Panc1 (cell line): ENCODE measurements around the gene TOR1B. TPM values are rescaled to one million over a fixed set of nuclear protein-coding genes. Genes with fewer than 3 reads are reported as not detected.
A peak's percentile ranks its signal among the peaks of the same experiment; 100 is the strongest.

Source experiments
- ATAC-seq: fragments of 200-7000 bp; cut with Tn5 transposase; 2 replicates; pipeline ENCODE4 v1.9.1; 2020; ENCODE audit warnings: mild to moderate bottlenecking, moderate library complexity
- BruUV-seq: library from RNA; stranded (reverse); fragments of 400-500 nt; replicated peaks from 2 replicates; lab custom pipeline; 2021; lab: Mats Ljungman, UMichigan
- CTCF ChIA-PET: fragments of 300-600 bp; sonication (Branson Sonifier 250); formaldehyde crosslinking; loops from one replicate; lab custom pipeline; 2022; ENCODE audit warnings: antibody characterized with exemption; lab: Charles Lee
- POLR2A ChIA-PET: fragments of 300-600 bp; sonication (Branson Sonifier 250); formaldehyde crosslinking; loops from one replicate; lab custom pipeline; 2022; ENCODE audit warnings: antibody characterized with exemption; lab: Charles Lee
- DNase-seq: peaks from one replicate; pipeline ENCODE4 v3.0.0-alpha.2; 2010; ENCODE audit warnings: low read depth, low spot score
- H3K27ac ChIP-seq: 2 replicates; pipeline ENCODE4 v1.5.1; 2011; ENCODE audit warnings: mild to moderate bottlenecking, low read length, inconsistent platforms
- H3K27me3 ChIP-seq: fragments of 200-500 bp; sonication (Bioruptor generic); 2 replicates; pipeline ENCODE4 v1.6.0; 2014; ENCODE audit warnings: low read length, inconsistent platforms; ENCODE audit not compliant: control insufficient read depth, insufficient read depth
- H3K36me3 ChIP-seq: fragments of 200-500 bp; sonication (Bioruptor generic); 2 replicates; pipeline ENCODE4 v1.5.1; 2014; ENCODE audit warnings: inconsistent platforms, mild to moderate bottlenecking, low read length, moderate library complexity; ENCODE audit not compliant: control insufficient read depth, insufficient read depth
- H3K4me1 ChIP-seq: 2 replicates; pipeline ENCODE4 v1.5.1; 2011; ENCODE audit warnings: inconsistent platforms, mild to moderate bottlenecking, low read length, moderate library complexity; ENCODE audit not compliant: control insufficient read depth, insufficient read depth
- H3K4me3 ChIP-seq, 2 experiments: 2 replicates each; pipeline ENCODE4 v1.5.1; 2011 to 2012; ENCODE audit warnings: low read depth in 2 of 2, low read length in 2 of 2, mild to moderate bottlenecking in 2 of 2, inconsistent platforms in 1 of 2, moderate library complexity in 1 of 2
- H3K9me3 ChIP-seq: fragments of 200-500 bp; sonication (Bioruptor generic); 2 replicates; pipeline ENCODE4 v1.5.1; 2014; ENCODE audit warnings: low read depth, mild to moderate bottlenecking, inconsistent platforms, low read length, moderate library complexity; ENCODE audit not compliant: control insufficient read depth, insufficient read depth
- CTCF ChIP-seq: fragments of 450-650 bp; IDR thresholded peaks from 2 replicates; pipeline ENCODE4 v1.5.1; 2017; ENCODE audit warnings: mild to moderate bottlenecking
- POLR2AphosphoS5 ChIP-seq: IDR thresholded peaks from 2 replicates; pipeline ENCODE4 v1.6.1; 2012; ENCODE audit warnings: mild to moderate bottlenecking, low read depth, low read length, moderate library complexity
- SIN3A ChIP-seq: IDR thresholded peaks from 2 replicates; pipeline ENCODE4 v1.6.1; 2012; ENCODE audit warnings: low read depth, mild to moderate bottlenecking, low read length, moderate library complexity, borderline replicate concordance; ENCODE audit not compliant: insufficient read depth
- TCF7L2 ChIP-seq: IDR thresholded peaks from 2 replicates; pipeline ENCODE4 v1.6.1; 2011; ENCODE audit warnings: mild to moderate bottlenecking, low read depth, low read length, inconsistent platforms
- in situ Hi-C: cut with HindIII; loops from 2 replicates; pipeline ENCODE4 v1.10.0; 2016; ENCODE audit warnings: low sequenced_read_pairs, low pct_unique_long_range_greater_than_20kb
- intact Hi-C: fragments of 100-400 bp; cut with micrococcal nuclease; formaldehyde crosslinking; loops from one replicate; pipeline ENCODE4 v1.10.0; 2022; ENCODE audit not compliant: unreplicated experiment
- total RNA-seq: library from RNA; stranded (reverse); gene quantifications from one replicate; pipeline ENCODE4 v1.2.1, GENCODE V29; 2021; ENCODE audit not compliant: unreplicated experiment
- TF ChIP-seq, protein P1 (sequence below), 2 experiments: IDR thresholded peaks; 2 replicates each; pipeline ENCODE4 v1.6.1; 2011 to 2012; ENCODE audit warnings: low read depth in 2 of 2, control low read depth in 1 of 2, low read length in 1 of 2, mild to moderate bottlenecking in 1 of 2, moderate library complexity in 1 of 2; ENCODE audit not compliant: insufficient read depth in 1 of 2

TOR1B gene
- total RNA-seq, 1 experiment from 2014 or later: 37.6 TPM

- ChIA-PET POLR2A (no interaction called here), CTCF (no interaction called here)
- H3K9me3 ChIP-seq: no peaks in the 10 kb centered on the region
- H3K36me3 ChIP-seq: no peaks in the 10 kb centered on the region
- H3K4me3 ChIP-seq: no peak overlapping the region
- no peak for DNase-seq
- H3K4me1 ChIP-seq: no peaks in the 10 kb centered on the region
- ATAC-seq: peak; percentile 6; the same call in 1 of the 2 replicates
- no peak overlapping the region for H3K27ac ChIP-seq
- no TSS peak for BruUV-seq
- in situ Hi-C loops: no loop called here
- H3K27me3 ChIP-seq: no peaks in the 10 kb centered on the region
- intact Hi-C loops: no loop called here
- TF ChIP-seq POLR2AphosphoS5: no peak
- no peak for TF ChIP-seq CTCF
- no peak for TF ChIP-seq SIN3A
- no peak for TF ChIP-seq TCF7L2
- TF ChIP-seq, protein P1, sequence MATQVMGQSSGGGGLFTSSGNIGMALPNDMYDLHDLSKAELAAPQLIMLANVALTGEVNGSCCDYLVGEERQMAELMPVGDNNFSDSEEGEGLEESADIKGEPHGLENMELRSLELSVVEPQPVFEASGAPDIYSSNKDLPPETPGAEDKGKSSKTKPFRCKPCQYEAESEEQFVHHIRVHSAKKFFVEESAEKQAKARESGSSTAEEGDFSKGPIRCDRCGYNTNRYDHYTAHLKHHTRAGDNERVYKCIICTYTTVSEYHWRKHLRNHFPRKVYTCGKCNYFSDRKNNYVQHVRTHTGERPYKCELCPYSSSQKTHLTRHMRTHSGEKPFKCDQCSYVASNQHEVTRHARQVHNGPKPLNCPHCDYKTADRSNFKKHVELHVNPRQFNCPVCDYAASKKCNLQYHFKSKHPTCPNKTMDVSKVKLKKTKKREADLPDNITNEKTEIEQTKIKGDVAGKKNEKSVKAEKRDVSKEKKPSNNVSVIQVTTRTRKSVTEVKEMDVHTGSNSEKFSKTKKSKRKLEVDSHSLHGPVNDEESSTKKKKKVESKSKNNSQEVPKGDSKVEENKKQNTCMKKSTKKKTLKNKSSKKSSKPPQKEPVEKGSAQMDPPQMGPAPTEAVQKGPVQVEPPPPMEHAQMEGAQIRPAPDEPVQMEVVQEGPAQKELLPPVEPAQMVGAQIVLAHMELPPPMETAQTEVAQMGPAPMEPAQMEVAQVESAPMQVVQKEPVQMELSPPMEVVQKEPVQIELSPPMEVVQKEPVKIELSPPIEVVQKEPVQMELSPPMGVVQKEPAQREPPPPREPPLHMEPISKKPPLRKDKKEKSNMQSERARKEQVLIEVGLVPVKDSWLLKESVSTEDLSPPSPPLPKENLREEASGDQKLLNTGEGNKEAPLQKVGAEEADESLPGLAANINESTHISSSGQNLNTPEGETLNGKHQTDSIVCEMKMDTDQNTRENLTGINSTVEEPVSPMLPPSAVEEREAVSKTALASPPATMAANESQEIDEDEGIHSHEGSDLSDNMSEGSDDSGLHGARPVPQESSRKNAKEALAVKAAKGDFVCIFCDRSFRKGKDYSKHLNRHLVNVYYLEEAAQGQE (IDR thresholded peaks at IDR 0.05; ENCODE audit: insufficient read depth in 1 of 2, low read depth in 2 of 2, low read length in 1 of 2): no peak
Observed at GRCh38 chr9:129811967-129812363, 9.0 kb downstream of the TOR1B start.

DNA sequence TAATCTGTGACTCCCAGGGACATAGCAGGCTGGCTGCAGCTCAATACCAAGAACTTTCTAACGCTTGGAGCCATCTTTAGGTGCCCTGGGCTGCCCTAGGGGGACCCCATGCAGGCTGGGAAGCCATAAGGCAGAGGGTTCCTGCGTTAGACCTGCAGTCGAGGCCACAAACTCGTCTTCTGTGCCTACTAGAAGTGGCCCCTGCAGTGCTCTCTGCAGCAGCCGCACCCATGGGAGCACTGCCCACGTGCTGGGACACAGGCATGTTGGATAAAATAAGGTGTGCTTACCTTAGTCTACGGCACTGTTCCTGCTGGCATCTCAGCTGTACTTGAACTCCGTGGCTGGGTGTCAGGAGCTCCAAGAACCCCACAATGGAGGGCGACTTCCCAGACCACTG, 9.4 kb downstream of the TOR1B start:
- Histone ChIP-seq H3K4me1 (no peaks in the 10 kb centered on the region), H3K9me3 (no peaks in the 10 kb centered on the region), H3K27ac (no peak overlapping the region), H3K27me3 (no peaks in the 10 kb centered on the region), H3K36me3 (no peaks in the 10 kb centered on the region), H3K4me3 (no peak overlapping the region)
- intact Hi-C loops (no loop called here), in situ Hi-C loops (no loop called here)
- ChIA-PET POLR2A (no interaction called here), CTCF (no interaction called here)
- no peak for DNase-seq
- no peak for TF ChIP-seq TCF7L2
- TF ChIP-seq CTCF: no peak
- no peak for TF ChIP-seq SIN3A
- TF ChIP-seq, protein P1 (IDR thresholded peaks at IDR 0.05; ENCODE audit: insufficient read depth in 1 of 2, low read depth in 2 of 2, low read length in 1 of 2): no peak
- no peak for TF ChIP-seq POLR2AphosphoS5
- no TSS peak for BruUV-seq
- peak; percentile 30 for ATAC-seq
